Liver (tissue), 9 donors: ENCODE results near the gene RNF144B. TPM values are rescaled to one million over a fixed set of nuclear protein-coding genes. Genes with fewer than 3 reads are reported as not detected.

Source experiments
- DNase-seq: peaks from one replicate; pipeline ENCODE4 v3.0.0-alpha.2; 2017; ENCODE audit warnings: low spot score
- H3K27ac ChIP-seq, 2 donors: one replicate each; pipeline ENCODE4 v1.7.0; 2013; ENCODE audit warnings: inconsistent platforms in 2 of 2, low read length in 2 of 2, control low read depth in 1 of 2, low read depth in 1 of 2, mild to moderate bottlenecking in 1 of 2
- H3K27me3 ChIP-seq, 4 donors: one replicate each; pipeline versions ENCODE4 v1.6.1 to v1.7.0; 2013; ENCODE audit warnings: low read length in 3 of 4, inconsistent platforms in 1 of 4, mild to moderate bottlenecking in 1 of 4, moderate library complexity in 1 of 4; ENCODE audit not compliant: control insufficient read depth in 4 of 4, insufficient read depth in 4 of 4
- H3K36me3 ChIP-seq, 4 donors: one replicate each; pipeline versions ENCODE4 v1.6.1 to v1.7.0; 2013; ENCODE audit warnings: low read length in 3 of 4, mild to moderate bottlenecking in 3 of 4, low read depth in 1 of 4, moderate library complexity in 1 of 4; ENCODE audit not compliant: control insufficient read depth in 4 of 4, insufficient read depth in 3 of 4
- H3K4me1 ChIP-seq, 4 donors: one replicate each; pipeline versions ENCODE4 v1.6.1 to v1.7.0; 2013; ENCODE audit warnings: low read length in 3 of 4, mild to moderate bottlenecking in 3 of 4, moderate library complexity in 1 of 4; ENCODE audit not compliant: control insufficient read depth in 4 of 4, insufficient read depth in 4 of 4
- H3K4me3 ChIP-seq, 3 donors: one replicate each; pipeline versions ENCODE4 v1.6.1 to v1.7.0; 2013; ENCODE audit warnings: low read length in 3 of 3, control low read depth in 1 of 3, low read depth in 1 of 3, mild to moderate bottlenecking in 1 of 3
- H3K9ac ChIP-seq, 2 donors: one replicate each; pipeline ENCODE4 v1.7.0; 2013; ENCODE audit warnings: low read length in 2 of 2, mild to moderate bottlenecking in 2 of 2, moderate library complexity in 2 of 2, control low read depth in 1 of 2, low read depth in 1 of 2
- H3K9me3 ChIP-seq, 4 donors: one replicate each; pipeline versions ENCODE4 v1.6.1 to v1.7.0; 2013; ENCODE audit warnings: low read length in 3 of 4; ENCODE audit not compliant: control insufficient read depth in 4 of 4
- FOXA1 ChIP-seq: IDR thresholded peaks from 2 replicates; pipeline ENCODE4 v1.6.1; 2016; ENCODE audit warnings: antibody characterized with exemption
- FOXA2 ChIP-seq: IDR thresholded peaks from 2 replicates; pipeline ENCODE4 v1.6.1; 2016; ENCODE audit warnings: antibody characterized with exemption
- GABPA ChIP-seq, 2 donors: IDR thresholded peaks in 1 of 2; conservative IDR thresholded peaks in 1 of 2; 2 replicates each; pipeline ENCODE4 v1.6.1; 2016; ENCODE audit warnings: antibody characterized with exemption in 2 of 2, mild to moderate bottlenecking in 1 of 2, moderate library complexity in 1 of 2
- HNF4G ChIP-seq: IDR thresholded peaks from 2 replicates; pipeline ENCODE4 v1.6.1; 2016; ENCODE audit warnings: antibody characterized with exemption
- JUND ChIP-seq, 2 donors: IDR thresholded peaks; 2 replicates each; pipeline ENCODE4 v1.6.1; 2016; ENCODE audit warnings: antibody characterized with exemption in 2 of 2
- NR2F2 ChIP-seq: IDR thresholded peaks from 2 replicates; pipeline ENCODE4 v1.6.1; 2016; ENCODE audit warnings: antibody characterized with exemption
- RAD21 ChIP-seq, 2 donors: IDR thresholded peaks; 2 replicates each; pipeline ENCODE4 v1.6.1; 2016; ENCODE audit warnings: antibody characterized with exemption in 2 of 2, mild to moderate bottlenecking in 2 of 2
- RXRA ChIP-seq, 2 donors: IDR thresholded peaks; 2 replicates each; pipeline ENCODE4 v1.6.1; 2017 to 2018; ENCODE audit warnings: antibody characterized with exemption in 2 of 2, mild to moderate bottlenecking in 1 of 2
- SP1 ChIP-seq: IDR thresholded peaks from 2 replicates; pipeline ENCODE4 v1.6.1; 2018; ENCODE audit warnings: antibody characterized with exemption, mild to moderate bottlenecking
- TAF1 ChIP-seq: conservative IDR thresholded peaks from 2 replicates; pipeline ENCODE4 v1.6.1; 2016; ENCODE audit warnings: antibody characterized with exemption, mild to moderate bottlenecking
- YY1 ChIP-seq: IDR thresholded peaks from 2 replicates; pipeline ENCODE4 v1.6.1; 2016; ENCODE audit warnings: antibody characterized with exemption, mild to moderate bottlenecking
- ZBTB33 ChIP-seq: IDR thresholded peaks from 2 replicates; pipeline ENCODE4 v1.6.1; 2016; ENCODE audit warnings: antibody characterized with exemption
- WGBS: extraction: QIAGEN DNeasy Blood & Tissue Kit; methylation state at CpG from one replicate; pipeline ENCODE4 v1.1.7; 2013; 5-methylcytosine and 5-hydroxymethylcytosine counted together
- polyA plus RNA-seq, 2 donors: library from polyadenylated mRNA; stranded (reverse) in 1 of 2; unstranded in 1 of 2; fragments of 200-250 nt in 1 of 2; fragments of >200 nt in 1 of 2; fragmentation: Nextera tagmentation in 1 of 2; extraction: Ambion mirVana in 1 of 2; gene quantifications; one replicate each; pipeline versions ENCODE4 v1.2.1 to v1.2.3, GENCODE V29; 2013 to 2015
- total RNA-seq, 2 donors: library from RNA; depleted of rRNA; stranded (reverse); fragments of >200 nt; gene quantifications; one replicate each; pipeline ENCODE4 v1.2.3, GENCODE V29; 2014
- TF ChIP-seq, protein P1 (sequence below): IDR thresholded peaks from 2 replicates; pipeline ENCODE4 v1.6.1; 2016; ENCODE audit warnings: antibody characterized with exemption
- TF ChIP-seq, protein P2 (sequence below): fragments of 150-350 bp; IDR thresholded peaks from 2 replicates; pipeline ENCODE4 v1.5.1; 2017; ENCODE audit warnings: improper control_type of control experiment, low read depth, low read length; ENCODE audit not compliant: missing input control
- TF ChIP-seq, protein P3 (sequence below): IDR thresholded peaks from 2 replicates; pipeline ENCODE4 v1.6.1; 2016; ENCODE audit warnings: antibody characterized with exemption, mild to moderate bottlenecking
- donor health status: healthy.
- donor health status: healthy.
- donor health status: healthy.
- donor health status: healthy.
- donor health status: healthy.

RNF144B gene
- total and polyA plus RNA-seq, 4 donors = 3.0 to 15.1 (median 7.6) TPM

DNA sequence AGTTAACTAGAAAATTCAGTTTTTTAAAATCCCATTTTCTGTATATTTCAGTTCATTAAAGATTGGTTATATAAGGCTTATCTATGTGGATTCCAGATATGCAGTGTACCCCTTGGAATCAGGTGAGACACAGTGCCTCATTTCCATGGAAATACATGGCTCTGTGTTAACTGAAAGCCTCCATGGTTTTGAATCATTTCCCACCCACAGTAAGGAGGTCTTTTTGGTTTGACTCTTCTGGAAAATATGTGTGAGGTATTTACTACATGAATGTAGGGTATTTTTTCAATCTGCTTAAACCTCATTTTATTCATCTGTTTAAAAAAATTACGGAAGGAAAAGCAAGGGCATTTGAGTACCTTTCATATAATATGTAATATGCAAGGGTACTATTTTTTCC lies 25.5 kb downstream of the RNF144B start:
- no peak for TF ChIP-seq TAF1
- TF ChIP-seq FOXA1 = no peak
- TF ChIP-seq HNF4G = no peak
- no peak for TF ChIP-seq YY1
- TF ChIP-seq NR2F2 = no peak
- Histone ChIP-seq H3K36me3 (peaks cover 0 to 12% (median 2%) of the 10 kb centered on the region in 4 donors), H3K9ac (no peak overlapping the region), H3K27ac (peak overlapping the region in 1 of 2 donors; percentile 5), H3K9me3 (no peaks in the 10 kb centered on the region), H3K27me3 (no peaks in the 10 kb centered on the region), H3K4me3 (no peak overlapping the region), H3K4me1 (peaks cover 0 to 1% (median 0%) of the 10 kb centered on the region in 4 donors)
- DNase-seq = no peak
- WGBS = 98% methylated on average over 1 of the region's 1 CpG

- Histone ChIP-seq H3K27ac (no peak overlapping the region), H3K27me3 (no peaks in the 10 kb centered on the region), H3K9me3 (no peaks in the 10 kb centered on the region), H3K36me3 (peaks cover 0 to 10% (median 2%) of the 10 kb centered on the region in 4 donors), H3K9ac (no peak overlapping the region), H3K4me1 (peaks cover 0 to 1% (median 0%) of the 10 kb centered on the region in 4 donors), H3K4me3 (no peak overlapping the region)
- WGBS = 87% methylated on average over 4 of the region's 4 CpGs
- DNase-seq = no peak
- no peak for TF ChIP-seq NR2F2
- TF ChIP-seq, protein P1, sequence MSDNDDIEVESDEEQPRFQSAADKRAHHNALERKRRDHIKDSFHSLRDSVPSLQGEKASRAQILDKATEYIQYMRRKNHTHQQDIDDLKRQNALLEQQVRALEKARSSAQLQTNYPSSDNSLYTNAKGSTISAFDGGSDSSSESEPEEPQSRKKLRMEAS = no peak
- TF ChIP-seq, protein P2, sequence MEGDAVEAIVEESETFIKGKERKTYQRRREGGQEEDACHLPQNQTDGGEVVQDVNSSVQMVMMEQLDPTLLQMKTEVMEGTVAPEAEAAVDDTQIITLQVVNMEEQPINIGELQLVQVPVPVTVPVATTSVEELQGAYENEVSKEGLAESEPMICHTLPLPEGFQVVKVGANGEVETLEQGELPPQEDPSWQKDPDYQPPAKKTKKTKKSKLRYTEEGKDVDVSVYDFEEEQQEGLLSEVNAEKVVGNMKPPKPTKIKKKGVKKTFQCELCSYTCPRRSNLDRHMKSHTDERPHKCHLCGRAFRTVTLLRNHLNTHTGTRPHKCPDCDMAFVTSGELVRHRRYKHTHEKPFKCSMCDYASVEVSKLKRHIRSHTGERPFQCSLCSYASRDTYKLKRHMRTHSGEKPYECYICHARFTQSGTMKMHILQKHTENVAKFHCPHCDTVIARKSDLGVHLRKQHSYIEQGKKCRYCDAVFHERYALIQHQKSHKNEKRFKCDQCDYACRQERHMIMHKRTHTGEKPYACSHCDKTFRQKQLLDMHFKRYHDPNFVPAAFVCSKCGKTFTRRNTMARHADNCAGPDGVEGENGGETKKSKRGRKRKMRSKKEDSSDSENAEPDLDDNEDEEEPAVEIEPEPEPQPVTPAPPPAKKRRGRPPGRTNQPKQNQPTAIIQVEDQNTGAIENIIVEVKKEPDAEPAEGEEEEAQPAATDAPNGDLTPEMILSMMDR = no peak
These were observed 26.2 kb downstream of the RNF144B start for GRCh38 chr6:18413381-18413780.

GRCh38 chr6:18414116-18414515 lies 27.0 kb downstream of the RNF144B start:
- Histone ChIP-seq H3K27me3 (no peaks in the 10 kb centered on the region), H3K9me3 (no peaks in the 10 kb centered on the region), H3K4me1 (peaks cover 0 to 1% (median 0%) of the 10 kb centered on the region in 4 donors), H3K36me3 (peaks cover 0 to 8% (median 2%) of the 10 kb centered on the region in 4 donors), H3K27ac (no peak overlapping the region), H3K4me3 (no peak overlapping the region), H3K9ac (no peak overlapping the region)
- WGBS = 79% methylated on average over 1 of the region's 1 CpG
- TF ChIP-seq GABPA (IDR thresholded peaks at IDR 0.05 in 1 of 2, conservative IDR thresholded peaks at IDR 0.05 in 1 of 2) = no peak
- TF ChIP-seq RXRA (IDR thresholded peaks at IDR 0.05) = no peak
- no peak for TF ChIP-seq RAD21 (IDR thresholded peaks at IDR 0.05)
- TF ChIP-seq, protein P1 = no peak
- no peak for TF ChIP-seq YY1
- no peak for TF ChIP-seq NR2F2
- no peak for TF ChIP-seq SP1
- no peak for TF ChIP-seq JUND (IDR thresholded peaks at IDR 0.05)
- TF ChIP-seq, protein P3, sequence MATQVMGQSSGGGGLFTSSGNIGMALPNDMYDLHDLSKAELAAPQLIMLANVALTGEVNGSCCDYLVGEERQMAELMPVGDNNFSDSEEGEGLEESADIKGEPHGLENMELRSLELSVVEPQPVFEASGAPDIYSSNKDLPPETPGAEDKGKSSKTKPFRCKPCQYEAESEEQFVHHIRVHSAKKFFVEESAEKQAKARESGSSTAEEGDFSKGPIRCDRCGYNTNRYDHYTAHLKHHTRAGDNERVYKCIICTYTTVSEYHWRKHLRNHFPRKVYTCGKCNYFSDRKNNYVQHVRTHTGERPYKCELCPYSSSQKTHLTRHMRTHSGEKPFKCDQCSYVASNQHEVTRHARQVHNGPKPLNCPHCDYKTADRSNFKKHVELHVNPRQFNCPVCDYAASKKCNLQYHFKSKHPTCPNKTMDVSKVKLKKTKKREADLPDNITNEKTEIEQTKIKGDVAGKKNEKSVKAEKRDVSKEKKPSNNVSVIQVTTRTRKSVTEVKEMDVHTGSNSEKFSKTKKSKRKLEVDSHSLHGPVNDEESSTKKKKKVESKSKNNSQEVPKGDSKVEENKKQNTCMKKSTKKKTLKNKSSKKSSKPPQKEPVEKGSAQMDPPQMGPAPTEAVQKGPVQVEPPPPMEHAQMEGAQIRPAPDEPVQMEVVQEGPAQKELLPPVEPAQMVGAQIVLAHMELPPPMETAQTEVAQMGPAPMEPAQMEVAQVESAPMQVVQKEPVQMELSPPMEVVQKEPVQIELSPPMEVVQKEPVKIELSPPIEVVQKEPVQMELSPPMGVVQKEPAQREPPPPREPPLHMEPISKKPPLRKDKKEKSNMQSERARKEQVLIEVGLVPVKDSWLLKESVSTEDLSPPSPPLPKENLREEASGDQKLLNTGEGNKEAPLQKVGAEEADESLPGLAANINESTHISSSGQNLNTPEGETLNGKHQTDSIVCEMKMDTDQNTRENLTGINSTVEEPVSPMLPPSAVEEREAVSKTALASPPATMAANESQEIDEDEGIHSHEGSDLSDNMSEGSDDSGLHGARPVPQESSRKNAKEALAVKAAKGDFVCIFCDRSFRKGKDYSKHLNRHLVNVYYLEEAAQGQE = no peak
- TF ChIP-seq FOXA2 = no peak
- no peak for TF ChIP-seq ZBTB33
- no peak for DNase-seq
